GM23338 (cell line): ENCODE data around the gene COA4.

Experiments used
- CREB1 ChIP-seq: fragments of 250-450 bp; sonication (Bioruptor Pico); IDR thresholded peaks from 2 replicates; pipeline ENCODE4 v1.5.0; 2020; ENCODE audit warnings: low read depth, mild to moderate bottlenecking, moderate library complexity
- CTCF ChIP-seq, 2 experiments: fragments of 200-600 bp in 1 of 2; sonication (generic) in 1 of 2; conservative IDR thresholded peaks; 2 replicates each; pipeline versions ENCODE4 v1.5.1 to v1.6.1; 2016 to 2017; ENCODE audit warnings: antibody characterized with exemption in 2 of 2, low read depth in 2 of 2, mild to moderate bottlenecking in 2 of 2, moderate library complexity in 1 of 2
- EZH2 ChIP-seq: fragments of 200-600 bp; sonication (generic); IDR thresholded peaks from one replicate; pipeline ENCODE4 v1.8.0; 2017; ENCODE audit warnings: antibody characterized with exemption, mild to moderate bottlenecking, low read depth; ENCODE audit not compliant: unreplicated experiment
- NANOG ChIP-seq: IDR thresholded peaks from 2 replicates; pipeline ENCODE4 v1.6.1; 2016; ENCODE audit warnings: antibody characterized with exemption, borderline replicate concordance
- POLR2AphosphoS5 ChIP-seq: IDR thresholded peaks from 2 replicates; pipeline ENCODE4 v1.6.1; 2016; ENCODE audit warnings: antibody characterized with exemption, low read depth
- REST ChIP-seq: IDR thresholded peaks from one replicate; pipeline ENCODE4 v1.6.1; 2018; ENCODE audit warnings: antibody characterized with exemption; ENCODE audit not compliant: unreplicated experiment

GRCh38 chr11:73830261-73830660, 46.4 kb downstream of the COA4 start:
- TF ChIP-seq CTCF (conservative IDR thresholded peaks at IDR 0.05; ENCODE audit: low read depth in 2 of 2) = no peak
- no peak for TF ChIP-seq CREB1 (CRISPR knock-in tag)
- TF ChIP-seq POLR2AphosphoS5 = no peak
- no peak for TF ChIP-seq REST
- TF ChIP-seq NANOG = no peak
- no peak for TF ChIP-seq EZH2
